Measurements from ENCODE around the gene PANX2. TPM values are rescaled to one million over a fixed set of nuclear protein-coding genes. Genes with fewer than 3 reads are reported as not detected.

PANX2 gene
- total RNA-seq, 1 donor from 2014 or later = 3.0 TPM

GRCh38 chr22:50215297-50216054, 44.9 kb downstream of the PANX2 start:
- Histone ChIP-seq H3K4me3 (no peak overlapping the region), H3K9me3 (no peaks in the 10 kb centered on the region), H3K27ac (no peak overlapping the region), H3K27me3 (no peaks in the 10 kb centered on the region), H3K4me1 (no peaks in the 10 kb centered on the region), H3K36me3 (peaks cover 86% of the 10 kb centered on the region)
- intact Hi-C loops (cut with DNase I) = loop anchor here (10.0 kb wide), 1 partner anchor 71 kb away; no protein-coding TSS in a partner anchor
- no peak for ATAC-seq
- no peak for DNase-seq
- no peak for TF ChIP-seq CTCF (IDR thresholded peaks at IDR 0.05)

- H3K36me3 ChIP-seq = peaks cover 87% of the 10 kb centered on the region
- DNase-seq (no peak), ATAC-seq (no peak)
- no peaks in the 10 kb centered on the region for H3K9me3 ChIP-seq
- H3K4me3 ChIP-seq = no peak overlapping the region
- H3K27me3 ChIP-seq = no peaks in the 10 kb centered on the region
- no peak for TF ChIP-seq CTCF (IDR thresholded peaks at IDR 0.05)
- no peak overlapping the region for H3K27ac ChIP-seq
- intact Hi-C loops (cut with DNase I) = loop anchor here (10.0 kb wide), 1 partner anchor 71 kb away; no protein-coding TSS in a partner anchor
- no peaks in the 10 kb centered on the region for H3K4me1 ChIP-seq
These were observed 45.6 kb downstream of the PANX2 start for GRCh38 chr22:50216055-50216683.

GRCh38 chr22:50216684-50217520, 46.4 kb downstream of the PANX2 start:
- intact Hi-C loops (cut with DNase I) = loop anchor here (10.0 kb wide), 1 partner anchor 72 kb away; no protein-coding TSS in a partner anchor
- Histone ChIP-seq H3K36me3 (peaks cover 87% of the 10 kb centered on the region), H3K27me3 (no peaks in the 10 kb centered on the region), H3K4me1 (no peaks in the 10 kb centered on the region), H3K4me3 (no peak overlapping the region), H3K27ac (no peak overlapping the region), H3K9me3 (no peaks in the 10 kb centered on the region)
- ATAC-seq (no peak), DNase-seq (no peak)
- TF ChIP-seq CTCF (IDR thresholded peaks at IDR 0.05) = no peak

GRCh38 chr22:50217543-50218152, 47.1 kb downstream of the PANX2 start:
- Histone ChIP-seq H3K27me3 (no peaks in the 10 kb centered on the region), H3K4me1 (no peaks in the 10 kb centered on the region), H3K27ac (no peak overlapping the region), H3K36me3 (peaks cover 87% of the 10 kb centered on the region), H3K9me3 (no peaks in the 10 kb centered on the region), H3K4me3 (no peak overlapping the region)
- intact Hi-C loops (cut with DNase I) = loop anchor here (10.0 kb wide), 1 partner anchor 73 kb away; no protein-coding TSS in a partner anchor
- DNase-seq (no peak), ATAC-seq (no peak)
- no peak for TF ChIP-seq CTCF (IDR thresholded peaks at IDR 0.05)
